ENCODE measurements around the gene XIAP.
A peak's percentile ranks its signal among the peaks of the same experiment; 100 is the strongest.

The XIAP gene

DNA sequence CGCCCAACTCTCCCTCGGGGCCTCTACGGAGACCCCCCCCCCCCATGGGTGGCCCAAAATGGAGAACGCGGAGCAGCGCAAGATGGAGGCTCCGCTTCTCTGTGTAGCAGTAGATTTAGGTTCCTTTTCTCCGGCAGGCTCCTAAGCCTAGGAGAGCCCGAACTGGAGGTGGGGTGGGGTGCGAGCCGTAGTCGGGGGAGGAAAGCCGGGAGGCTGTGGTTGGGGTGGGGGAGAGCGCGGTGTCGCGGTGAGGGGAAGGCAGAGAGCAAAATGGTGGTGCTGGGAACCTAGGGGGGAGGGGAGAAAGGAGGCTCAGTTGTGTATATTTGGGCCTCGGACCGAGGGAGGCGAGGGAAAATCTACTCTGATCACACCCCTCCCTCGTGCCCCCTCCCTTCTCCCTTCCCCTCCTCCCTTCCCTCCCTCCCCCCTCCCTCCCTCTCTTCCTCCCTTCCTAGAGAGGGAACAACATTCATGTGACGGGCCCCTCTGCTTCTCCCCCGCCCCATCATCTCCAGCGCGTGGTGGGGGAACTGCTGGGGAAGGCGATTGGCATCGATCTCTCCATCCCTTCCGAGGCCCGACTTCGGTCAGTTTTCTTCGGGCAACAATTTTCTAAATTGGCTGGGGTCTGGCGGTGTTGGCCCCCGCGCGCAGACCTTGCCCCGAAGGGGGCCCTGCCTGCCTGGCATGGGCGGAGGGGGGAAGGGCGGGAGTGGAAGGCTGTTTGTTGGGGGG is 101.6 kb downstream of the XIAP start, which contains the start of gene STAG2:
STAG2 (plus strand) TSS at position 439 of the 738 bp plus-strand sequence. CDS start 60,922 bp downstream, outside the sequence.
- peak; percentile 63 for DNase-seq

DNA sequence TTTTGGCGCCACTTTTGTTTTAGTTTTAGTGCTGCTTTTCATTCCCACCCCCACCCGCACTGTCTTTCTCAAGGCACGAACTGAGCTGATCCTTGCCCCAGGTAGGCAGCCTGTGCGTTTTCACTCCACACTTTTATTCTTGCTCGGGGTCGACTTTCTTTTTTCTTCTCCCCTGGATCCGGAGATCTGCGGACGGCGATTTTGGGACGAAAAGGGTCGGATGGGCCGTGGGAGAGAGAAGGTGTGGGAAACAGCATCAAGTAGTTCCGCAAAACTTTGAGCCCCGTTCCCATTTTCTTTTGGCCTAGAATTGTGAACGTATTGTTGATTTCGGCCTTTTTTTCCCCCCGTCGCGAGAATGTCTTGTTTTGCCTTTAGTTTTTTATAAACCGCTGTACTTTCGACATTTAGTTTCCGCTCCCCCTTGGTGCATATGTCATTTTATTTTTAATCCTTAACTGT is 102.2 kb downstream of the XIAP start:
- no peak for DNase-seq

DNA sequence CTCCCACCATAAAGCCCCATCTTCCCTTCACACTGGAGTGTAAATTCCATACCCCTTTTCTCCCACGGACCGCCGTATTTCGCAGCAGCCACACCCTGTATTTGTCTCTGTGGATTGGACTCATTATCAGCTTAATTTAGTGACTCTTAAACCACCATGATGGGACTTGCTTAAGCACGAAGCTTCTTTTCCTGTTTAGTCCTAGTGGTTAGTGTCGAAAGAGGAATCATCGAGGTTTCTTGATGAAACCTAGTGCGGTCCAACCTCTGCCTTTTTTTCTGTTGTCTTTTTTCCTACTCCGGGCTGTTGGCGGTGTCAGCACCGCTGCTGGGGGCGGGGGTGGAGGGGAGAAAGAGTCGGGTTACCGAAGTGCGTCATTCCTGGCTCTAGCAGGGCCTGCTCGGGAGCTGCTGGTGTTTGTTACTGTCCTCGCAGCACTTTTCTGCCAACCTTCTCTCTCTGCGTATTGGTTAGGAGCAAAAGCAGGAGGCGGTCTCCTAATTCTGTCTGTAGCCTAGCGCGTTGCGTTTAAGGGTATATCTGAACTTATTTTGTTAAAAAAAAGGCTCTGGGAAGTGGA is 103.0 kb downstream of the XIAP start:
- peak; percentile 83 for DNase-seq
